GM18951 (cell line): Measurements from ENCODE around the gene PPIL1.
"Not testable (repeated sequence)": the region's sequence is repeated elsewhere in the genome, so short reads cannot be mapped to it uniquely, and the experiment has no call there.

Source experiments
- POLR2A ChIP-seq: IDR thresholded peaks from 4 replicates; pipeline ENCODE4 v1.6.1; 2011; ENCODE audit warnings: mild to moderate bottlenecking; ENCODE audit not compliant: insufficient read length, insufficient read depth; ENCODE audit errors: extremely low read depth
- in situ Hi-C: fragments of 300-500 bp; cut with MboI; formaldehyde crosslinking; loops from one replicate; pipeline ENCODE4 v1.12.0; 2022; ENCODE audit warnings: low sequenced_read_pairs, mixed read lengths, inconsistent platforms; ENCODE audit not compliant: unreplicated experiment

The PPIL1 gene

DNA sequence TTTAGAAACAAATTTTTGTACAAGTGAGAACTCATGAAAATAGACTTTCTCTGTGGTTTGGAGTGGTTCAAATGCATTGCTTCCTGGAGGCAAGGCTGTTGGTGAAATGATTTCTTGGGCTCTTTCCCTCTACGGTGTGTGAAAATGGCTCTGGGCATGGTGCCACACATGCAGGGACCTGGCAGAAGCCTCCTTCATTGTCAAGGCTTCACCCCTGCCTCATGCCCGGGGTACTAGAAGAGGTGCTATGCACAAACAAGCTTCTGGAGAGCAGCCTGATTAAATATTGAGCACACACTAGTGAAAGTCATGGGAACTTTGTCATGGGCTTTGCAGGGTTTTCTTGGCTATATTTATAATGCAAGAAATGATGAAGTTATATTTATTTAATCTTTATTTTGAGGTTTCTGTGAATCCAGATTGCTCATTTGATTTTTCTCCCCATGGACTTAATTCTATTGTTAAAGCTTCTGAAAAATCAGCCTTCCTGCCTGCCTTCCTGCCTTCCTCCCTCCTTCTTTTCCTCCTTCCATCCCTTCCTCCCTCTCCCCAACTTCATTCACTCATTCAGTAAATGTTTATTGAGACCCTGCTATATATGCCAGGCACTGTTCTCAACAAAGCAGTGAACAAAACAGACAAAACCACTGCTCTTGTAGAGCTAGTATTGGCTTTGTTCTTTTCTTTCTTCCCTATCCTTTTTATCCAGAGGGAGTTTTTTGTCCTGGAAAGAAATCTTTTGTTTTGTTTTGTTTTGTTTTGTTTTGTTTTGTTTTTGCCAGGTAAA lies 32.1 kb upstream of the PPIL1 start:
- in situ Hi-C loops: no loop called here
- TF ChIP-seq POLR2A: no peak

DNA sequence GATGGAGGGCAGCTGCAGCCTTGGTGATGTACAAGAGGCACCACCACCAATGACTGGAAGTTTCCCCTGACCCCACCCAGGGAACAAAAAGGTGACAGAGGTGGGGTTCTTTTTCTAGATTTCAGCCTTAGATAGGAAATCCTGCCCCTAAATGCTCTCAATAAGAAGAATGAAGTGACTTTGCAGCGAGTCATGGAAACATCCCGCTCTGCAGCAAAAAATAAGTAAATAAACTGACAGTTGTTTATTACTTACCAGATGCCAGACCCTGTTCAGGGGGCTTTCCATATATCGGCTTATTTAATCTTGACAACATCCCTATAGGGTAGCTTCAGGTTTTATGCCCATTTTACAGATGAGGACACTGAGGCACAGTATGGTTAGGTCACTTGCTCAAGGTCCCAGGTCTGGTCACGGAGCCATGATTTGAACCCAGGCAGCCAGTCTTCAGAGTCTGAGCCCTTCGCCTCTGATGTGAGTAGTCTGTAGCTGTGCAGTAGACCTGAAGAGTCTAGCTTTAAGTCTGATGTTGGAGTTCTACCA lies 30.3 kb upstream of the PPIL1 start:
- TF ChIP-seq POLR2A: no peak
- in situ Hi-C loops: no loop called here

DNA sequence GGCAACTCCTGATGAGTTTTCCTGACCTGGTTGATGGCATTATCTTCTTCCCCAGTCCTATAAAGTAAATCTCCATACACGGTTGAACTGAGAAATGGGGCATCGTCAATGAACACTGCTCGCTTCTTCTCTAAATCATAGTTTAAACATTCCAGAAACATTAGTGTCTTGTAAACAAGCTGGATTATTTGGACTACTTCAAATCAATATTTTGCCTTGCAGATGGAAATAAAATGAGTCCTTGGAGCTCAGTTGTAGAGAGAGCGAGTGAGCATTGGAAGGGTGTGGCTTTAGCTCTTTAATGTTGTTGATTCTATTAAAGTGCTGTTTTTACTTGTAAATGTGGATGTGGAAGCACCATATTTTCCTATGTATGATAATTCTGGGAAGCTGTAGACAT lies 29.5 kb upstream of the PPIL1 start:
- in situ Hi-C loops: no loop called here
- TF ChIP-seq POLR2A: no peak

DNA sequence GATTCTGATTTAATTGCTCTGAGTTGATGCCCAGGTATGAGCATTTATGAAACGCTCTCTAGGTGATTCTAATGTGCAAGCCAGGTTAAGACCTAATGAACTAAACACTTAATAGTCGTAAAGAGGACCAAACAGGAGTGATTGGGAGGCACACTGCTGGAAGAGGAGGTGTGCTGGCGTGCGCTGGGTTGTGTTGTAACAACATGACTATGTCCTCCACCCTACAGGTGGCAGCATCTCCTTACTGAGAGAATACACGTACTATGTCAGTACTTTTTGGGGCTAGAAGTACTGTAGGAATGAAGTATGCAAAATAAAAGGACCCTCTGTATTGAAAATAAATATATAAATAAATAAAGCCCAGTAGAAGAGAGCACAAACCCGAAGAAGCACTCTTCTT lies 23.0 kb upstream of the PPIL1 start:
- in situ Hi-C loops: no loop called here
- TF ChIP-seq POLR2A: no peak

DNA sequence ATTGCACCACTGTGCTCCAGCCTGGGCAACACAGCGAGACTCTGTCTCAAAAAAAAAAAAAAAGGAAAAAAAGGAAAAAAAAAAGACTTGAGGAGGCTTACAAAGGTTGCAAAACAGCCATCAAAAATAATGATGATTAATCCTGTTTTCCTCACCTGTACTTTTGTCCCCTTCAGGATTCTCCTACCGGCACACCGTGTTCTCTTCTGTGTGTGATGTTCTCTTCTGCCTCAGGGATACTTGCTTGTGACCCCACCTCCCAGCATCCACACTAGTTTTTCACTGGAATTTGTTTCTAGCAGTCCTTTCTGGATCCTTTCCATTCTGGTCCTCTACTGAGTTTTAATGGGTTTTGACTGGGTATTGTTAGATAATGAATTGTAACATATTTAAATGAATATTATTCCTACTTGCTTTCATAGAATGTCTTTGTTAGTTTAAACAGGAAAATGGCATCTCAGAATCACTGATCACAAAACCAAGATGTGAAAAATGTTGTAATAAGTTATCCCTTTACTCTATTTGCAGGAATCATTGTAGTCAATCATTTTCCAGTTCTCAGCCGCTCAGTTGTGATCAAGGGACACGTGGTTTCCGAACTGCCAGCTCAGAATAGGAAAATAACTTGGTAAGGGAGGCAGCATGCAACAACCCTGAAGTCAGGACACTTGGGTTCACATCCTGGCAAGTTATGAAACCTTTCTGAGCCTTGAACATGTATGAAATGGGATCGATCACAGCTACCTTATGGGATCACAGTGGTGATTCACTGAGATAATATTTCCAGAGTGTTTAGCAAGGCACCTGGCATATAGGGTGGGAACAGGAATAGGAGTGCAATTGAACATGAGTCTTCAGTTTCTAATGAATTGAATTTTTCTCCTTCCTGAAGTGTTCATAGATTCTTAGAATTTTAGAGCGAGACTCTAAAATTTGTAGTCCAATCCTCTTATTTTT lies 19.7 kb upstream of the PPIL1 start:
- no peak for TF ChIP-seq POLR2A
- in situ Hi-C loops: no loop called here

DNA sequence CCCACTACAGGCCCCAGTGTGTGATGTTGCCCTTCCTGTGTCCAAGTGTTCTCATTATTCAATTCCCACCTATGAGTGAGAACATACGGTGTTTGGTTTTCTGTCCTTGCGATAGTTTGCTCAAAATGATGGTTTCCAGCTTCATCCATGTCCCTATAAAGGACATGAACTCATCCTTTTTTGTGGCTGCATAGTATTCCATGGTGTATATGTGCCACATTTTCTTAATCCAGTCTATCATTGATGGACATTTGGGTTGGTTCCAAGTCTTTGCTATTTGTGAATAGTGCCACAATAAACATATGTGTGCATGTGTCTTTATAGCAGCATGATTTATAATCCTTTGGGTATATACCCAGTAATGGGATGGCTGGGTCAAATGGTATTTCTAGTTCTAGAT lies 16.6 kb upstream of the PPIL1 start:
- in situ Hi-C loops: not testable (repeated sequence)

DNA sequence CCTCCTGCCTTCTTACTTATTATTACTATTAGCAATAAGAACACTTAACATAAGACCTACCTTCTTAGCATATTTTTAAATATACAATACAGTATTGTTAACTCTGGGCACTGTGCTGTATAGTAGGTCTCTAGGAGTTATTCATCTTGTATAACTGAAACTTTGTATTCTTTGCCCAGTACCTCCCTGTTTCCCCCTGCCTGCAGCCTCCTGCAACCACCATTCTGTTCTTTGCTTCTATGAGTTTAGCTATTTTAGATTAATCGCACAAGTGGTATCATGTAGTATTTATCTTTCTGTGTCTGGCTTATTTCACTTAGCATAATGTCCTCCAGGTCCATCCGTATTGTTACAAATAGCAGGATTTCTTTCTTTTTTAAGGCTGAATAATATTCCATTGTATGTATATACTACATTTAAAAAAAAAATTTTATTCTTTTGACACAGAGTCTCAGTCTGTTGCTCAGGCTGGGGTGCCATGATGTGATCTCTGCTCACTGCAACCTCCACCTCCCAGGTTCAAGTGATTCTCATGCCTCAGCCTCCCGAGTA lies 15.6 kb upstream of the PPIL1 start:
- in situ Hi-C loops: no loop called here

DNA sequence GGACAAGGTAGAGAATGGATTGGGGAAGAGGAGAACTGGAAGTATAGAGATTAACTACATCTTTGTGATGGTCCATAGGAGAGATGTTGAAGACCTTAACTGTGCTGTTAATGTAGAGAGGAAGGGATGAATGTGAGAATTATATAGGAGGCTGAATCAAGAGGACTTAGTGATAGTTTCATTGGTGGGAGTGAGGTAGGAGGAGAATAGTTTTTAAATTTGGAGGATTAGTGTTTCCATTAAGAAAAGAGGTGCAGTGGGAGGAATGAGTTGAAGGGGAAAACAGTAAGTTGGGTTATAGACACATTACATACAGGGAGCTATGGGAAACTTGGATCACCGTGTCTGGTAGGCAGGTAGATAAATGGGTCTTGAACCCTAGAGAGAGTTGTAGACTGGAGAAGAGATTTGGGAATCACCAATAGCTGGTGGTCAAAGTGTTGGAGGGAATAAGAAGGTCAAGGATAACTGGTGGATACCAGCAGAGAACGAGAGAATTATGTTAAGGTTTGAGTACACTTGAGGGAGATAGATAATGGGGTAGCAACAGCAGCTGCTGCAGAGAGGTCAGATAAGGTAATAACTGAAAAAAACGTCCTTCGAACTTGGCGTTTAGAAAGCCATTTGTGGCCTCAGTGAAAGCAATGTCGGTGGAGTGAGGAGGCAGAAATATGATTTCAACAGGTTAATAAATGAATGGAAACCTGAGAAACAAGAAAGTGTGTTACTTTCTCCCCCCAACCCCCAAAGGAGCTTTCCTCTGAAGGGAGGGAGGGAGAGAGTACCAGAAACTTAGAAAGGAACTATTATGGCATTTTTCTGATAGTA lies 14.3 kb upstream of the PPIL1 start:
- TF ChIP-seq POLR2A: no peak
- in situ Hi-C loops: no loop called here

More for the DNA sequence above, 15.6 kb upstream of the PPIL1 start:
- no peak for TF ChIP-seq POLR2A

DNA sequence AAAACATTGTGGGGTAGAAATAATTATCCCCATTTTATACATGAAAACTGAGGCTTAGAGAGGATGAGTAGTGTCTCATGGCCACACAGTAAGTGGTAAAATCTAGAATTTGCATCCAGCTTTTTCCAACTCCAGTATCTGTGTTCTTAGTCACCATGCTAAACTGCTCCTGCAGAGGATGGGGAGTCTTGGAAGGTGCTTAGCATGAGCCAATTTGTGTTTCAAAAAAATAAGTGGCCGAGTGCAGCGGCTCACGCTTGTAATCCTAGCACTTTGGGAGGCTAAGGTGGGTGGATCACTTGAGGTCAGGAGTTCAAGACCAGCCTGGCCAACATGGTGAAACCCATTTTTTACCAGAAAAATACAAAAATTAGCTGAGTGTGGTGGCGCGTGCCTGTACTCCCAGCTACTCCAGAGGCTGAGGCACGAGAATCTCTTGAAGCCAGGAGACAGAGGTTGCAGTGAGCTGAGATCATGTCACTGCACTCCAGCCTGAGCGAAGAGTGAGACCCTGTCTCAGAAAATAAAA lies 13.6 kb upstream of the PPIL1 start:
- in situ Hi-C loops: no loop called here
- TF ChIP-seq POLR2A: no peak

DNA sequence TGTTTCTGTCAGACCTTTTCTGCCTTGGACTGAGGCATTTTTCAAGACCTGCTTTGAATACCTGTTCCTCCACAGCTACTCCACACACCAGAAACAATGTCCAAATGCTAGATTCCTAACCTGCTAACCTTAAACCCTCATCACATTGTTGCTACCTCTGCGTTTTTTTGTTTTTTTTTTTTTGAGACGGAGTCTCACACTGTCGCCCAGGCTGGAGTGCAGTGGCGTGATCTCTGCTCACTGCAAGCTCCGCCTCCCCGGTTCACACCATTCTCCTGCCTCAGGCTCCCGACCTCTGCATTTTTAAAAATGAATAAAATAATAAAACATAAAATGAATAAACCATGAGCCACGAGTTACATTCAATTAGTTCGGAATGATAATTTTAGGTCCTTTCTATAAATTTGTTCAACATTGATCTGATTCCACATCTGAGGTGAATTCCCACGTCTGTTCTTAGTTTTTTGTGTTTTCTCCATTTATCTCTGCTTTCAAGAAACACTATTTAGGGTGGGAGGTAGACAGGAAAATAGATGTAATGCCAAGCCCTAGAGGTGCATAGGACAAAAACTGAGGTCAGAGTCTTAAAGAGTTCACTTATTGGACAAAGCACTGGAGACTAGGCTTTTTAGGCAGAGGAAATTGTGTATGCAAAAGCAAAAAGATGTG lies 12.5 kb upstream of the PPIL1 start:
- no peak for TF ChIP-seq POLR2A
- in situ Hi-C loops: no loop called here

DNA sequence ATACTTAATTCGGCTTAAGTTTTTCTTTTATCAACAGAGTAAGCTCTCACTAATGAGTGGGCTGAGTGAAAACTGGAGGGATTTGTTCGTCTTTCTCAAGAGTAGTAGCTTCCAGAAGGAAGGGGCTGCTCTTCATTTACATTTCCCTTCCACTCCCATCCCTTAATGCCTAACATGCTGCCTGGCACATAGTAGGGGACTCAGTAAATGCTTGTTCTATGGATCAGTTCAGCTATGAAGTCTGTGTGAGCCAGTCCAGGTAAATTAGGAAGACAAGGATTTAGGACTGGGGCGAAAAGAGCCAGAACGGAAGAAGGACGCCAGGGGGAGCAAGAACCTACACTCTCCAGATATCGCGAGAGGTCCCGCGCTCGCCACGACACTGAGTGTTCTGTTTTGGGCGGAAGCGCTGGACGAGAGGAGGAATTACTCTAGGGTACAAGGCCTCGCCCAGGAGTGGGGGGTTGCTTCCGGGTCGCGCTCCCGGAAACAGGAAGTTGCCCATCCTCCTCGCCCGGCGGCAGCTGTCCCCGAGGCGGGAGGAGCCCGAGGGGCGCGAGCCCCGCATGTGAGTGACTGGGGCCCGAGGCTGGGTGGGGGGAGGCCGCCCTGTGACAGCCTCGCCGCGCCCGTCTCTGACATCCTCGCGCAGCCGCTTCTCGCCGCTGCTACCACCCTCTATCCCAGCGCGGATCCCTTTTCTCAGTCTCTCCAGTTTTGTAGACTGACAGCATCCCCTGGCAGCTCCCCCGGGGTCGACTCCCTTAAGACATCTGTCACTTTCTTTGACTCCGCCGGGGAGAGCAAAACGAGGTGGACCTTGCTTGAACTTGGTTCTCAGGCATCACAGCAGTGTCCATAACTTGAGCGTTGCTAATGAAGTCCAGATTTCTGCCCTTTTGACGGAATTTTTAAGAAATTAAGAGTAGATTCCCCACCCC lies 11.1 kb upstream of the PPIL1 start, which contains the start of gene C6orf89:
C6orf89 (plus strand) TSS at position 492 of the 941 bp plus-strand sequence. CDS start 13,493 bp downstream, outside the sequence.
- TF ChIP-seq POLR2A: peak; percentile 91
- in situ Hi-C loops: no loop called here

DNA sequence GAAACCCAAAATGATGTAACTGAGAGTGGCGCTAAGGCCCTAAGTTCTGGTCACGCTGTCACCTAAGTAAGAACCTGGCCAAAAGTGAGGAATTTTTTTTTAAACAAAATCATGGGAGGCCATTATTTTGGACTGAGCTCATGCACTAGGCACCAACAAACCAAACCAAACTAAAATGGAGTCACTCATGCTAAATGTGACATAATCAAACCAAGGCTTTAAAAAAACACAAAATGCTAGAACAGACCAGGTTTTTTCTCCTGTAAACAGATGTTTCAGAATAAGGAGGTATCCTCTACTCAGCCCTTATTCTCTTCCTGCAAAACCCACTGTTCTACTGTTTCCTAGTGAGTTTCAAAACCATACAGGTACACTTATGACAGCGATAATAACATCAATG lies 10.0 kb upstream of the PPIL1 start:
- in situ Hi-C loops: no loop called here
- TF ChIP-seq POLR2A: no peak
